ENCODE data around the gene CALN1.
"Not testable (repeated sequence)": the region's sequence is repeated elsewhere in the genome, so short reads cannot be mapped to it uniquely, and the experiment has no call there.

CALN1 gene

GRCh38 chr7:72412121-72412618 lies at the start of gene CALN1:
TSS of gene CALN1 (minus strand) at chr7:72412338.
- H3K27me3 ChIP-seq (ENCODE audit: insufficient read depth, low read length); H3K4me3 ChIP-seq (ENCODE audit: low read length); H2AFZ ChIP-seq (ENCODE audit: low read depth, low read length); H3K36me3 ChIP-seq (ENCODE audit: insufficient read depth, low read length); H3K9me3 ChIP-seq (ENCODE audit: low read length); H3K4me1 ChIP-seq (ENCODE audit: insufficient read depth, low read length): not testable (repeated sequence)

- no peak overlapping the region for H3K4me3 ChIP-seq (ENCODE audit: low read length)
Observed at GRCh38 chr7:72453471-72453870, 41.3 kb upstream of the CALN1 start.

GRCh38 chr7:72447465-72448204 lies 35.5 kb upstream of the CALN1 start:
- Histone ChIP-seq H3K27me3 (ENCODE audit: insufficient read depth, low read length) (peaks cover 16% of the 10 kb centered on the region), H2AFZ (ENCODE audit: low read depth, low read length) (no peak overlapping the region), H3K4me3 (ENCODE audit: low read length) (no peak overlapping the region), H3K4me1 (ENCODE audit: insufficient read depth, low read length) (peaks cover 4% of the 10 kb centered on the region), H3K9me3 (ENCODE audit: low read length) (no peaks in the 10 kb centered on the region), H3K36me3 (ENCODE audit: insufficient read depth, low read length) (no peaks in the 10 kb centered on the region)

More at GRCh38 chr7:72453471-72453870, 41.3 kb upstream of the CALN1 start:
- peaks cover 4% of the 10 kb centered on the region for H3K9me3 ChIP-seq (ENCODE audit: low read length)
- no peaks in the 10 kb centered on the region for H3K36me3 ChIP-seq (ENCODE audit: insufficient read depth, low read length)
- H3K4me1 ChIP-seq (ENCODE audit: insufficient read depth, low read length): no peaks in the 10 kb centered on the region
- no peak overlapping the region for H2AFZ ChIP-seq (ENCODE audit: low read depth, low read length)
- H3K27me3 ChIP-seq (ENCODE audit: insufficient read depth, low read length): no peaks in the 10 kb centered on the region

GRCh38 chr7:72446591-72447462 lies 34.7 kb upstream of the CALN1 start:
- no peak overlapping the region for H3K4me3 ChIP-seq (ENCODE audit: low read length)
- peaks cover 16% of the 10 kb centered on the region for H3K27me3 ChIP-seq (ENCODE audit: insufficient read depth, low read length)
- H3K4me1 ChIP-seq (ENCODE audit: insufficient read depth, low read length): peaks cover 4% of the 10 kb centered on the region
- H3K9me3 ChIP-seq (ENCODE audit: low read length): no peaks in the 10 kb centered on the region
- H2AFZ ChIP-seq (ENCODE audit: low read depth, low read length): no peak overlapping the region
- H3K36me3 ChIP-seq (ENCODE audit: insufficient read depth, low read length): no peaks in the 10 kb centered on the region

- H2AFZ ChIP-seq (ENCODE audit: low read depth, low read length): no peak overlapping the region
- no peaks in the 10 kb centered on the region for H3K36me3 ChIP-seq (ENCODE audit: insufficient read depth, low read length)
- H3K4me3 ChIP-seq (ENCODE audit: low read length): no peak overlapping the region
- H3K4me1 ChIP-seq (ENCODE audit: insufficient read depth, low read length): peaks cover 4% of the 10 kb centered on the region
- peaks cover 16% of the 10 kb centered on the region for H3K27me3 ChIP-seq (ENCODE audit: insufficient read depth, low read length)
- H3K9me3 ChIP-seq (ENCODE audit: low read length): no peaks in the 10 kb centered on the region
Observed at GRCh38 chr7:72446131-72446530, 34.0 kb upstream of the CALN1 start.

GRCh38 chr7:72445580-72445979 lies 33.4 kb upstream of the CALN1 start:
- H3K4me1 ChIP-seq (ENCODE audit: insufficient read depth, low read length): peaks cover 4% of the 10 kb centered on the region
- H2AFZ ChIP-seq (ENCODE audit: low read depth, low read length): no peak overlapping the region
- H3K4me3 ChIP-seq (ENCODE audit: low read length): no peak overlapping the region
- H3K9me3 ChIP-seq (ENCODE audit: low read length): no peaks in the 10 kb centered on the region
- peaks cover 16% of the 10 kb centered on the region for H3K27me3 ChIP-seq (ENCODE audit: insufficient read depth, low read length)
- no peaks in the 10 kb centered on the region for H3K36me3 ChIP-seq (ENCODE audit: insufficient read depth, low read length)

GRCh38 chr7:72445075-72445474 lies 32.9 kb upstream of the CALN1 start:
- Histone ChIP-seq H3K9me3 (ENCODE audit: low read length) (no peaks in the 10 kb centered on the region), H3K4me1 (ENCODE audit: insufficient read depth, low read length) (peaks cover 4% of the 10 kb centered on the region), H3K27me3 (ENCODE audit: insufficient read depth, low read length) (peaks cover 16% of the 10 kb centered on the region), H2AFZ (ENCODE audit: low read depth, low read length) (no peak overlapping the region), H3K36me3 (ENCODE audit: insufficient read depth, low read length) (no peaks in the 10 kb centered on the region), H3K4me3 (ENCODE audit: low read length) (no peak overlapping the region)

GRCh38 chr7:72444026-72444776 lies 32.1 kb upstream of the CALN1 start:
- Histone ChIP-seq H3K4me3 (ENCODE audit: low read length) (no peak overlapping the region), H2AFZ (ENCODE audit: low read depth, low read length) (no peak overlapping the region), H3K9me3 (ENCODE audit: low read length) (no peaks in the 10 kb centered on the region), H3K27me3 (ENCODE audit: insufficient read depth, low read length) (peaks cover 16% of the 10 kb centered on the region), H3K4me1 (ENCODE audit: insufficient read depth, low read length) (peaks cover 4% of the 10 kb centered on the region), H3K36me3 (ENCODE audit: insufficient read depth, low read length) (no peaks in the 10 kb centered on the region)

- Histone ChIP-seq H3K27me3 (ENCODE audit: insufficient read depth, low read length) (peaks cover 13% of the 10 kb centered on the region), H3K4me3 (ENCODE audit: low read length) (no peak overlapping the region), H3K4me1 (ENCODE audit: insufficient read depth, low read length) (peaks cover 3% of the 10 kb centered on the region), H3K36me3 (ENCODE audit: insufficient read depth, low read length) (no peaks in the 10 kb centered on the region), H2AFZ (ENCODE audit: low read depth, low read length) (no peak overlapping the region), H3K9me3 (ENCODE audit: low read length) (no peaks in the 10 kb centered on the region)
Observed at GRCh38 chr7:72441791-72442190, 29.7 kb upstream of the CALN1 start.

GRCh38 chr7:72438491-72438890 lies 26.4 kb upstream of the CALN1 start:
- no peak overlapping the region for H3K4me3 ChIP-seq (ENCODE audit: low read length)
- no peaks in the 10 kb centered on the region for H3K4me1 ChIP-seq (ENCODE audit: insufficient read depth, low read length)
- no peaks in the 10 kb centered on the region for H3K27me3 ChIP-seq (ENCODE audit: insufficient read depth, low read length)
- no peaks in the 10 kb centered on the region for H3K9me3 ChIP-seq (ENCODE audit: low read length)
- H2AFZ ChIP-seq (ENCODE audit: low read depth, low read length): no peak overlapping the region
- no peaks in the 10 kb centered on the region for H3K36me3 ChIP-seq (ENCODE audit: insufficient read depth, low read length)

- H3K9me3 ChIP-seq (ENCODE audit: low read length): no peaks in the 10 kb centered on the region
- H3K4me1 ChIP-seq (ENCODE audit: insufficient read depth, low read length): no peaks in the 10 kb centered on the region
- no peaks in the 10 kb centered on the region for H3K27me3 ChIP-seq (ENCODE audit: insufficient read depth, low read length)
- no peak overlapping the region for H2AFZ ChIP-seq (ENCODE audit: low read depth, low read length)
- H3K36me3 ChIP-seq (ENCODE audit: insufficient read depth, low read length): no peaks in the 10 kb centered on the region
- H3K4me3 ChIP-seq (ENCODE audit: low read length): no peak overlapping the region
Observed at GRCh38 chr7:72437610-72438009, 25.5 kb upstream of the CALN1 start.

DNA sequence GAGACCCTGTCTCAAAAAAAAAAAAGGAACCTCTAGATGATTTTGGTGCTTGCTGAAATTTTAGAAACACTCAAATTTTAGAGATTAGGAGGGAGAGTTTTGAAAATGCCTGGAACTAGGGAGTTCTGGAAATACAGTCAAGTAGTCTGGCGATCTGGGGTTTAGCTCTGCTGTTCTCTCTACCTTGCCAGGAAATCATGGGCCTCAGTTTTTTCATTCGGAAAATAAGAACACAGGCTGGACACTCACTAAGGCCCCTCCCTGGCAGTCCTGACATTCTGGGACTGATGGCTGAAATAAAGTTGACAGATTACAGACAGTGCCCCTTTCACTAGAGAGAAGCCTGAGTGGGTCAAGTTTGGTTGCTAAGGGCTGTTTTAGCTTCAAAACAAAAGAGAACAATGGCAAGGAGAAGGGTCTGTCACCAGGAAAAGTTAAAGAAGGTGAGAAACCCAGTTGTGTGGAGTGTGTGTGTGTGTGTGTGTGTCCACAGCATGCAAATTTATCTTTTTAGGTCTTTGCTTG lies 25.0 kb upstream of the CALN1 start:
- no peaks in the 10 kb centered on the region for H3K27me3 ChIP-seq (ENCODE audit: insufficient read depth, low read length)
- H3K4me3 ChIP-seq (ENCODE audit: low read length): no peak overlapping the region
- H2AFZ ChIP-seq (ENCODE audit: low read depth, low read length): no peak overlapping the region
- no peaks in the 10 kb centered on the region for H3K4me1 ChIP-seq (ENCODE audit: insufficient read depth, low read length)
- H3K36me3 ChIP-seq (ENCODE audit: insufficient read depth, low read length): no peaks in the 10 kb centered on the region
- no peaks in the 10 kb centered on the region for H3K9me3 ChIP-seq (ENCODE audit: low read length)

All from neuron (in vitro differentiated cells).